HL-60/S4 treated with retinoic acid at 250 ng/mL for 4 days and 3 days (cell line): ENCODE measurements around the gene EHBP1.

Experiments used
- in situ Hi-C: fragments of 300-500 bp; cut with MboI; formaldehyde crosslinking; loops from 2 replicates; pipeline ENCODE4 v1.7.0; 2022; ENCODE audit warnings: low sequenced_read_pairs

The EHBP1 gene

DNA sequence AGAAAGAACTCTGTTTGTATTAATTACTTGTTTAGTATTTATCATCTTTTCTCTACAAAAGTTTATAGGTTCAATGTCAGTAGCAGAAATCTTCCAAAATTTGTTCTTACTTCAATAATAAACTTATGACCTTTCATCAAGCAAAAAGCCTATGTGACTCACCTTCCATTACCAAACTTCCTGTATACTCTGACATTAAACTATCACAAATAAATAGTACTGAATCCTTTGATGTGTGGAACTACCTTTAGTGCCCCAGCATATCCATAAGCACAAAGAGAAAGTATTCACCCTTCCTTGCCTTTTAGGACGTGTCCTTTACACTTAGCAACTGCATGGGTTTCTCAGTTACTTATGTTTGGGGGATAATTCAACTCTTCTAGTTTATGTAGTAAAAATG lies 166.0 kb downstream of the EHBP1 start:
- in situ Hi-C loops: no loop called here

- in situ Hi-C loops: no loop called here
Measured at GRCh38 chr2:62873603-62874002, 168.1 kb downstream of the EHBP1 start.

- in situ Hi-C loops: no loop called here
Measured at GRCh38 chr2:62874881-62875383, 169.4 kb downstream of the EHBP1 start.

DNA sequence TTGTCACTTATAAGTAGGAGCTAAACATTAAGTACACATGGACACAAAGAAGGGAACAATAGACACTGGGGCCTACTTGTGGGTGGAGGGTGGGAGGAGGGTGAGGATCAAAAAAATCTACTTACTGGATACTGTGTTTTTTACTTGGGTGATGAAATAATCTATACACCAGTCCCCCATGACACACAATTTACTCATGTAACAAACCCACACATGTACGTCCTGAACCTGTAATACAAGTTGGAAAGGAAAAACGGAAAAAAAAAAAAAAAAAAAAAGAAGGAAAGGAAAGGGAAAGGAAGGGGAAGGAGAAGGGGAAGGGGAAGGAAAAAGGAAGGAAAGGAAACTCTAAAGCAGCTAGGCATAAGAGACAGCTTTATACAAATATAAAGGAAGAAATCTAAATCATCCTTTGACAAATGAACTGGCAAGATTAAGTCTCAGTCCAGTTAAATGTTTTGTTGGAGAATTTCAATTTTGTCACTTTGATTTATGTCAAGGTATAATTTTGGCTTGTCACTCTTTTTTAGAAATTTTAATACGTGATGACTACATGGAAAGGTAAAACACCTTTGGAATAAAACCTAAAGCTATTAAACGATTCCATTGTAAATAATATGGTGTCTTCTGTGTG lies 175.8 kb downstream of the EHBP1 start:
- in situ Hi-C loops: no loop called here

DNA sequence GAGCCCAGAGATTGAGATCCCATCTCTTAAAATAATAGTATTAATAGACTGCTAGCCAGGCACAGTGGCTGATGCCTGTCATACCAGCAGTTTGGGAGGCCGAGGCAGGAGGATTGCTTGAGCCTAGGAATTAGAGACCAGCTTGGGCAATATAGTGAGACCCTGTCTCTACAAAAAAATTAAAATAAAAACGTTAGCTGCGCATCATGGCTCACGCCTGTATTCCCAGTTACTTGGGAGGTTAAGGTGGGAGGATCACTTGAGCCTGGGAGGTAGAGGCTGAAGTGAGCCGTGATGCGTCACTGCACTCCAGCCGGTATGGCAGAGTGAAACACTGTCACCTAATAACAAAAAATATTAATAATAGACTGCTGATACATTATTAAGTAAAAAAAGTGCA lies 178.1 kb downstream of the EHBP1 start:
- in situ Hi-C loops: no loop called here

- in situ Hi-C loops: no loop called here
Measured at GRCh38 chr2:62884086-62884485, 178.6 kb downstream of the EHBP1 start.

DNA sequence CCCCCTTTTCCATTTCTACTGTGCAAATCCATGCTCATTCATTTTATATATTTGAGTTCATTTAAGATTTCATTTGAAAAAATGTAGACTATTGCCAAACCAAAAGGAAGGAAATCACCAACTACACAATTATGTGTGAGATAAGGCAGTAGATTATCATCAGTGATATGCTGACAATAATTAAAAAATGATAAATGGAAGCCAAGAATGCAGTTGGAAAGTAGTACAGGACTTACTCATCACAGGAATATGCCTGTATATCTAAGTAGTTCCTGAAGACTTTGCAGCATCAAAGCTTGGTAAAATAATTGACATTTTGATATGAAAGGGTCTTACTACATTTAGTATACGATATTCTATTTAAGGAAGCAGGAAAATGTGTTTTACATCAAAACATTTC lies 179.0 kb downstream of the EHBP1 start:
- in situ Hi-C loops: no loop called here

DNA sequence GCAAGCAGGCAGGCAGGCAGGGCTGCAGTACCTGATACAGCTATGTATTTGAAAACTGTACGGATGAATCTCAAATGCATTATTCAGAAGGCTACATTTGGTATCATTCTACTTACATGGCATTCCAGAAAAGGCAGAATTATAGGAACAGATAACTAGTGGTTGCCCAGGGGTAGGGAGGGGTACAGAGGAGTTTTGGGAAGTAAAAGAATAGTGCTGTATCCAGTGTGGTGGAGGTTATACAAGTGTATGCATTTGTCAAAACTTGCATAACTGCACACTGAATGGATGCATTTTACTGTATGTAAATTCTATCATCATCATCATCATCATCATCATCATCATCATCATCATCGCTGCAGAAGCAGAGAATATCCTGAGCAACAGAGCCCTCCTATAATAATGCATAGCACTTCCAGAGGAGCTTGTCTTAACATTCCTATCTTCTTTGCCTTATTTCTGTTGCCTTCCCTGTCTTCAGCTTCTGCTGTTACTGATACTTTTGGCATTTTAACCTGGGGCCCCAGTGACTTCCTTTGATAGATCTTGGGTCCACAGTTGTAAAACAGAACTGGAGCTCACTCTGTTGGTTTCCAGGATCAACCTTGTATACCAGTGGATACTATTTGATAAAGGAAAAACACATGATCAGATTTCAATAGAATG lies 189.6 kb downstream of the EHBP1 start:
- in situ Hi-C loops: no loop called here

DNA sequence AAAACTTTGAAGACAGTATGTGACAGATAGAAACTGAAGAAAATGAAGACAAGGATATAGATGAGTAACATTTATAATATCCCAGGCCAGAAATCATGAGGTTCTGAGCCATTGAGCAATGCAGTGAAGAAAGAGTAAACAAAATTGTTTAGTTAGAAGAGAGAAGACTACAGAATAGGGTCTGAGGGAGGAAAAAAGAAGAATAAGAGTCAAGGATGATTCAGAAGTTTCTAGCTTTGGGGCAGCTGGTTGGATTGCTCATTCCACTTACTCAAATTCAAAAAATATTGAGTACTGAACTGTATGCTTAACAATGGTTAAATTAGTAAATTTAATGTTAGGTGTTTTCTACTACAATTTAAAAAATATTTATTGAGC lies 190.1 kb downstream of the EHBP1 start:
- in situ Hi-C loops: no loop called here

DNA sequence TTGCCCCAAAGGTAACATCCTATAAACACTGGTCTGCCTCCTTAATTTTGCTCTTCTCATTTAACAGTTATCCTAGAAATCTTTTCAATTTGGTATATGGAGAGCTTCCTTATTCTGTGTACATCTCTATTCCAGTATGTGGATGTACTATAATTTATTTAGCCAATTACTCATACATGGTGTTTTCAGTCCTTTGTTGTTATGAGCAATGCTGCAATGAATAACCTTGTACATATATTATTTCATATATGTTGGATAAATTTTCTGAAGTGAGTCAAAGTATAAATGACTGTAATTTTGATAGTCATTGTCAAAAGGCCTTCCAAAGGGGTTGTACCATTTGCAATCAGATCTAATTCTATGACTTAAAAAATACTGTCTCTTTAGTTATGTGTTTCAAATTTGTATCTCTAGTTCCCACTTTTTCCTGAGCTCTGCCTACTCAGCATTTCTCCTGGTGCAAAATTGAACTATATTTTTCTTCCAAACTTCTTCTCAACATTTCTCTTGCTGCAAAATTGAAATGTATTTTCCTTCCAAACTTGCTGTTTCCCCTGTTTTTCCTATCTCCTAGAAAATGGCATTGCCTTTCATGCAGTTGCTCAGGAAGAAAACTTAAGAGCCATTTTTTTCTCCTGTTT lies 191.8 kb downstream of the EHBP1 start:
- in situ Hi-C loops: no loop called here

- in situ Hi-C loops: no loop called here
Measured at GRCh38 chr2:62904344-62904743, 198.8 kb downstream of the EHBP1 start.

GRCh38 chr2:62908145-62908544 lies 202.6 kb downstream of the EHBP1 start:
- in situ Hi-C loops: no loop called here

DNA sequence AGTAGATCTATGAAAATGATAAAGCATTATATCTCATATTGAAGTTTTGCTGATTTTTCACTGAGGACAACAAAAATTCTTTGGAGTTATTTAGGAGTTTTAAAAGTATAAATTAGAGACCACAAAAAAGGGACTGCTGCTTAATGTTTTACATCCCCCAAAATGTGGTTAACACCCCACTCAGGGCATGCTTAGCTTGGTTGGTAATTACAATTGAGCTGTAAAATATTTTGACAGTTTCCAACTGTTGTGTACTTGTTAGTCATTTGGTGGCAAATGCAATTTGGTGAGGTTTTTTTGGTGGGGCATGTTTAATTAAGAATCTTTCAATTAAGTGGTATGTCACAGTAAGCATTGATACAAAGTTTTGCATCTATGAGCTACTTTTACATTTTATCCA lies 207.8 kb downstream of the EHBP1 start:
- in situ Hi-C loops: no loop called here

DNA sequence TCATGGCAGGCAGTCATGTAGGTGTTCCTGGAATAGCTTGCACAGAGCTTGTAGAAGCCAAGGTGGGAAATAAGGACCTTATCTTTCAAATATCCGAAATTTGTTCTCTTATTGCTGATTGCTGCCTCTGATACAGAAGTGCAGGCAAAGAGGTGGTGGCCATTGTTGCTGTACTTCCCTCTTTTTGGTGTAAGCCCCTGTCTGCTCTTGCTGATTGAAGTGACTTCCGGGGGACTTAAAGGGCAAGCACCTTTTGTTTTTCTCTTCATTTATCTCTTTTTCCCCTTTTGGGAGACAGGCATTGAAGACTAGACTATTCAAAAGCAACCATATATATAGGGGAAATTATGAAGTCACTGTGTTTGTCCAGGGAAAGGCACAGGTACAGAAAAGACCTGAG lies 213.5 kb downstream of the EHBP1 start:
- in situ Hi-C loops: no loop called here

GRCh38 chr2:62920070-62920469 lies 214.6 kb downstream of the EHBP1 start:
- in situ Hi-C loops: no loop called here

DNA sequence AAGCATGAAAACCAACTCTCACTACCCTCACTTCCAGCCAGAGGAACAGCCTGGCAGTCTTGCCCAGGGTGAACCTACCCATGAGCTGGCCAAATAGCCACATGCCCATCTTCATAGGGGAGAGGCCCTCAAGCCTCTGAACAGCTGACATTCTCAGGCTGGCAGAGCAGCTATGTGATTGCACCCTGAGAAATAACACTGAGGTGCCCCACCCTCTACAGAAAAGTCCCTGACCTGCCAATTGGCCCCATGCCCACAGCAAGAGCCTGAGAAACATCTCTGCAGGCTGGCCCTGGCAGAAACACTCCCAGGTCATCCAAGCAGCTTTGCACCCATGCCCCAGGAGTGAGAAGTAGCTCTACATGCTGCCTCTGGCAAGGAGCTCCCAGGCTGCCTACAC lies 217.7 kb downstream of the EHBP1 start:
- in situ Hi-C loops: no loop called here

GRCh38 chr2:62923881-62924280 lies 218.4 kb downstream of the EHBP1 start:
- in situ Hi-C loops: no loop called here

DNA sequence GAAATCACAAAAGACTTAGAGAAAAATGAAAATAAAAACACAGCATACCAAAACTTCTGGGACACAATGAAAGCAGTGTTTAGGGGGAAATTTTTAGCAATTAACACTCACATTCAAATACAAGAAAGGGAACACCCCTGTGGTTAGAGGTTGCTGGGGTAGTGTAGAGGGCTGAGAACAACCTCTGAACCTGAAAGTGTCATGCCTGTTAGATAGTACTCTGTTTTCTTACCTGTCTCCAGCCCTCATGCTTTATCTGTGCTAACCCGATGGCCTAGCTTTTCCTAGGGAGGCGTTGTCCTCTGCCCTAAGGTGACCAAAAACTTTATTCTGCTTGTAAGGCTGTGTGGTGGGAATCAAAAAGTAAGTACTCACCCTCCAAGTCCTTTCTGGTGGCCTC lies 222.5 kb downstream of the EHBP1 start:
- in situ Hi-C loops: no loop called here

DNA sequence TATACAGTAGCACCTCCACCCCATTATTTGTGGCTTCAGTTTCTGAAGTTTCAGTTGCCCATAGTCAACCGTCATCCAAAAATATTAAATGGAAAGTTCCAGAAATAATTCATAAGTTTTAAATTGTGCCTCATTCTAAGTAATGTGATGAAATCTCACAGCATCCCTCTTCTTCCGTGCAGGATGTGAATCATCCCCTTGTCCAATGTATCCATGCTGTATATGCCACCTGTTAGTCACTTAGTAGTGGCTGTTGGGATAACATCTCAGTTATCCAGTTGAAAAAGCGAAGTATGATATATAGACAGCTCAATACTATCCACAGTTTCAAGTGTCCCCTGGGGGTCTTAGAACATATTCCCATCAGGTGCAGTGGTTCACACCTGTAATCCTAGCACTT lies 226.0 kb downstream of the EHBP1 start:
- in situ Hi-C loops: no loop called here

GRCh38 chr2:62933398-62933917 lies 227.9 kb downstream of the EHBP1 start:
- in situ Hi-C loops: no loop called here

GRCh38 chr2:62934517-62934916 lies 229.0 kb downstream of the EHBP1 start:
- in situ Hi-C loops: no loop called here

GRCh38 chr2:62938126-62938525 lies 232.6 kb downstream of the EHBP1 start:
- in situ Hi-C loops: no loop called here
